GM19372 (cell line): ENCODE measurements around the gene CCNK.

Experiments
- ATAC-seq: cut with Tn5 transposase; IDR thresholded peaks from one replicate; pipeline ENCODE4 v1.9.1; 2021; ENCODE audit warnings: mild to moderate bottlenecking, low read depth, moderate library complexity; ENCODE audit not compliant: unreplicated experiment

Gene CCNK

GRCh38 chr14:99465288-99465687 lies 15.9 kb upstream of the CCNK start:
- ATAC-seq: no peak

- ATAC-seq: no peak
These were observed 14.5 kb upstream of the CCNK start for GRCh38 chr14:99466758-99467157.

GRCh38 chr14:99467336-99468078 lies 13.7 kb upstream of the CCNK start:
- no peak for ATAC-seq

- ATAC-seq: no peak
These were observed 13.1 kb upstream of the CCNK start for GRCh38 chr14:99468081-99468480.

GRCh38 chr14:99468836-99469592 lies 12.2 kb upstream of the CCNK start:
- no peak for ATAC-seq

- no peak for ATAC-seq
These were observed 9.5 kb upstream of the CCNK start for GRCh38 chr14:99471731-99472130.

GRCh38 chr14:99472937-99473336 lies 8.3 kb upstream of the CCNK start:
- no peak for ATAC-seq

- no peak for ATAC-seq
These were observed 7.8 kb upstream of the CCNK start for GRCh38 chr14:99473458-99473857.

- no peak for ATAC-seq
These were observed 6.0 kb upstream of the CCNK start for GRCh38 chr14:99475179-99475578.

GRCh38 chr14:99475660-99476059 lies 5.5 kb upstream of the CCNK start:
- ATAC-seq: no peak

GRCh38 chr14:99476864-99477263 lies 4.3 kb upstream of the CCNK start:
- no peak for ATAC-seq

- ATAC-seq: no peak
These were observed 3.1 kb upstream of the CCNK start for GRCh38 chr14:99478128-99478527.

GRCh38 chr14:99479160-99479905 lies 1.9 kb upstream of the CCNK start:
- ATAC-seq: no peak

GRCh38 chr14:99479906-99480869 lies 1.0 kb upstream of the CCNK start, which contains the start of gene SETD3:
TSS of gene SETD3 (minus strand) at chr14:99480859. CDS start at chr14:99465805, 15,054 bp downstream.
- peak; percentile 3 for ATAC-seq

- no peak for ATAC-seq
These were observed 513 bp downstream of the CCNK start for GRCh38 chr14:99481745-99482099.

- no peak for ATAC-seq
These were observed 2.9 kb downstream of the CCNK start for GRCh38 chr14:99484106-99484505.

- ATAC-seq: no peak
These were observed 16.1 kb downstream of the CCNK start for GRCh38 chr14:99497341-99497740.

- ATAC-seq: no peak
These were observed 16.7 kb downstream of the CCNK start for GRCh38 chr14:99497894-99498293.

- ATAC-seq: no peak
These were observed 21.8 kb downstream of the CCNK start for GRCh38 chr14:99502989-99503421.

GRCh38 chr14:99503848-99504453 lies 22.7 kb downstream of the CCNK start:
- ATAC-seq: no peak
